ENCODE results near the gene SEMA3C. TPM values are rescaled to one million over a fixed set of nuclear protein-coding genes. Genes with fewer than 3 reads are reported as not detected.

SEMA3C gene
- polyA plus RNA-seq, 1 donor from 2014 or later = 386 TPM

DNA sequence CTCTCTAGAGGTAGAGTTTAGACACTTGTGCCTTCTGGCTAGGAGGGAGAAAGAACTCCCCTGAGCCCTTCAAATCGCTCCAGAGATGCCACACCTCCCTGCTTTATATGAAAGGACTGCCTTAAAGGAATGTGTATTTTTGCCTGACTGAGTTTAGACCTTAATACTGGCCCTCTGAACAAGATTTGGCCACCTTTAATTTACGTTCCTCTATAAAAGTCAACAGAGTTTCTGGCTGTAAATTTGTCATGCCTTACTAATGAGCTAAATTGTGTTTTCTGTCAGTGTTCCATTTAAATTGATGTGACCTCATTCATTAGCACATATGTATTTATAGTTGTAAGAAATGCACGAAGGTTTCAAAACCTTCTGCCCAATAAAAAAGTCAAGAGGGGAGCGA is 48.0 kb downstream of the SEMA3C start:
- Histone ChIP-seq H3F3A (ENCODE audit: insufficient read depth, low read length, poor library complexity, severe bottlenecking) (no peaks in the 10 kb centered on the region), H3K9ac (ENCODE audit: low read length) (no peak overlapping the region), H3K9me3 (ENCODE audit: low read length) (no peaks in the 10 kb centered on the region), H2AFZ (ENCODE audit: low read depth, low read length) (no peak overlapping the region), H3K27me3 (ENCODE audit: insufficient read depth, low read depth, low read length) (no peaks in the 10 kb centered on the region), H3K4me3 (ENCODE audit: low read length) (no peak overlapping the region), H3K27ac (ENCODE audit: low read length) (no peak overlapping the region), H3K9me2 (ENCODE audit: insufficient read depth, low read length) (no peaks in the 10 kb centered on the region), H3K4me2 (ENCODE audit: low read length) (no peak overlapping the region), H4K20me1 (ENCODE audit: insufficient read depth) (no peaks in the 10 kb centered on the region), H3K79me2 (replicated peaks; ENCODE audit: insufficient read depth, low read length) (peaks cover 8% of the 10 kb centered on the region), H3K36me3 (ENCODE audit: insufficient read depth, low read length) (no peaks in the 10 kb centered on the region)
- no peak for TF ChIP-seq SMC3 (conservative IDR thresholded peaks at IDR 0.05; ENCODE audit: poor library complexity)
- TF ChIP-seq TAF1 (IDR thresholded peaks at IDR 0.05; ENCODE audit: low read depth) = no peak
- TF ChIP-seq EP300 (conservative IDR thresholded peaks at IDR 0.05; ENCODE audit: poor library complexity, severe bottlenecking) = no peak
- no peak for TF ChIP-seq RAD21 (conservative IDR thresholded peaks at IDR 0.05)
- TF ChIP-seq, protein P1, sequence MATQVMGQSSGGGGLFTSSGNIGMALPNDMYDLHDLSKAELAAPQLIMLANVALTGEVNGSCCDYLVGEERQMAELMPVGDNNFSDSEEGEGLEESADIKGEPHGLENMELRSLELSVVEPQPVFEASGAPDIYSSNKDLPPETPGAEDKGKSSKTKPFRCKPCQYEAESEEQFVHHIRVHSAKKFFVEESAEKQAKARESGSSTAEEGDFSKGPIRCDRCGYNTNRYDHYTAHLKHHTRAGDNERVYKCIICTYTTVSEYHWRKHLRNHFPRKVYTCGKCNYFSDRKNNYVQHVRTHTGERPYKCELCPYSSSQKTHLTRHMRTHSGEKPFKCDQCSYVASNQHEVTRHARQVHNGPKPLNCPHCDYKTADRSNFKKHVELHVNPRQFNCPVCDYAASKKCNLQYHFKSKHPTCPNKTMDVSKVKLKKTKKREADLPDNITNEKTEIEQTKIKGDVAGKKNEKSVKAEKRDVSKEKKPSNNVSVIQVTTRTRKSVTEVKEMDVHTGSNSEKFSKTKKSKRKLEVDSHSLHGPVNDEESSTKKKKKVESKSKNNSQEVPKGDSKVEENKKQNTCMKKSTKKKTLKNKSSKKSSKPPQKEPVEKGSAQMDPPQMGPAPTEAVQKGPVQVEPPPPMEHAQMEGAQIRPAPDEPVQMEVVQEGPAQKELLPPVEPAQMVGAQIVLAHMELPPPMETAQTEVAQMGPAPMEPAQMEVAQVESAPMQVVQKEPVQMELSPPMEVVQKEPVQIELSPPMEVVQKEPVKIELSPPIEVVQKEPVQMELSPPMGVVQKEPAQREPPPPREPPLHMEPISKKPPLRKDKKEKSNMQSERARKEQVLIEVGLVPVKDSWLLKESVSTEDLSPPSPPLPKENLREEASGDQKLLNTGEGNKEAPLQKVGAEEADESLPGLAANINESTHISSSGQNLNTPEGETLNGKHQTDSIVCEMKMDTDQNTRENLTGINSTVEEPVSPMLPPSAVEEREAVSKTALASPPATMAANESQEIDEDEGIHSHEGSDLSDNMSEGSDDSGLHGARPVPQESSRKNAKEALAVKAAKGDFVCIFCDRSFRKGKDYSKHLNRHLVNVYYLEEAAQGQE (IDR thresholded peaks at IDR 0.05; ENCODE audit: borderline replicate concordance) = no peak
- TF ChIP-seq POLR2AphosphoS5 (IDR thresholded peaks at IDR 0.05) = no peak
- no peak for TF ChIP-seq MXI1 (conservative IDR thresholded peaks at IDR 0.05; ENCODE audit: poor library complexity, severe bottlenecking)
- no peak for TF ChIP-seq EZH2 (IDR thresholded peaks at IDR 0.05; ENCODE audit: borderline replicate concordance, insufficient read depth, low read length, poor library complexity, severe bottlenecking)
- TF ChIP-seq, protein P2, sequence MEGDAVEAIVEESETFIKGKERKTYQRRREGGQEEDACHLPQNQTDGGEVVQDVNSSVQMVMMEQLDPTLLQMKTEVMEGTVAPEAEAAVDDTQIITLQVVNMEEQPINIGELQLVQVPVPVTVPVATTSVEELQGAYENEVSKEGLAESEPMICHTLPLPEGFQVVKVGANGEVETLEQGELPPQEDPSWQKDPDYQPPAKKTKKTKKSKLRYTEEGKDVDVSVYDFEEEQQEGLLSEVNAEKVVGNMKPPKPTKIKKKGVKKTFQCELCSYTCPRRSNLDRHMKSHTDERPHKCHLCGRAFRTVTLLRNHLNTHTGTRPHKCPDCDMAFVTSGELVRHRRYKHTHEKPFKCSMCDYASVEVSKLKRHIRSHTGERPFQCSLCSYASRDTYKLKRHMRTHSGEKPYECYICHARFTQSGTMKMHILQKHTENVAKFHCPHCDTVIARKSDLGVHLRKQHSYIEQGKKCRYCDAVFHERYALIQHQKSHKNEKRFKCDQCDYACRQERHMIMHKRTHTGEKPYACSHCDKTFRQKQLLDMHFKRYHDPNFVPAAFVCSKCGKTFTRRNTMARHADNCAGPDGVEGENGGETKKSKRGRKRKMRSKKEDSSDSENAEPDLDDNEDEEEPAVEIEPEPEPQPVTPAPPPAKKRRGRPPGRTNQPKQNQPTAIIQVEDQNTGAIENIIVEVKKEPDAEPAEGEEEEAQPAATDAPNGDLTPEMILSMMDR (IDR thresholded peaks at IDR 0.05; ENCODE audit: poor library complexity, severe bottlenecking) = no peak

DNA sequence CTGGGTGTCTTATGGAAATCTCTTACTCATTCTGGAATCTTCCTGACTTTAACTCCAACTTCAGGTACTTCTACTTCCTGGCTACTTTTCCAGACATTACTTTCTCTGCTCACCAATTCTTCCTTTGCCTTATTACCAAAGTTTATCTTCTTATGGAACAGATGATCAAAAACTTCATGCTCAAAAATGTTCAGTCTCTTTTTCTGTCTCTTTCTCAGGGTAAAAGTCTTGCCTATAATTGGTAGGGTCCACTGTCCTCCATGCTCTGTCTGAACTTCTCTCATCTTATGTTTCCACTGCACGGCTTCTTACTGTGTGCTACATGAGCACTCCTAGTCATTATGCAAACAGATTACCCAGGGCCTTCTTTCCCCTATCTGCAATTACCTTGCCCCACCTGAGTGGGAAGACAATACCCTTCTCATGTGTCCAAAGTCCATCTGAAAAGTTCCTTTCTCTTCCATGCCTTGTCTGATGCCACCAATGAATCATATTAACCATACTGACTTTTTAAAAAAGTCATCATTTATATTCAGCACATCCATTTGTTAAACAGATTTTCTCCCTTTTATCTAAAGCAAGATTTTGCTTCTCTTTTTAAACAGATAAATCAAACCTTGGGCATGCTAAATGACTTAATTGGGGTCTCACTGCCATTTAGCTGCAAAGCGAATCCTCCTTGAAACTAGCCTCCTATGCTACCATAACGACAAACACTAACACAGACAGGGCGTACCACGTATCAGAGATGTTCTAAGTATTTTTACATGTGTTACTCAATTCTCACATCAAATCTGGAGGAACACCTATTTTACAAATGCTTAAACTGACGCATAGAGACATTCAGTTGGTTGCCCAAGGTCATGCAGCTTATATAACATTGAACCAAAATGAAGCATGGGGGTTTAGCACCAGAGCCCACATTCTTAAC is 48.8 kb downstream of the SEMA3C start:
- Histone ChIP-seq H3K9me2 (ENCODE audit: insufficient read depth, low read length) (no peaks in the 10 kb centered on the region), H3F3A (ENCODE audit: insufficient read depth, low read length, poor library complexity, severe bottlenecking) (no peaks in the 10 kb centered on the region), H3K4me2 (ENCODE audit: low read length) (no peak overlapping the region), H3K4me3 (ENCODE audit: low read length) (no peak overlapping the region), H3K36me3 (ENCODE audit: insufficient read depth, low read length) (no peaks in the 10 kb centered on the region), H3K79me2 (replicated peaks; ENCODE audit: insufficient read depth, low read length) (peaks cover 9% of the 10 kb centered on the region), H3K9ac (ENCODE audit: low read length) (no peak overlapping the region), H2AFZ (ENCODE audit: low read depth, low read length) (no peak overlapping the region), H4K20me1 (ENCODE audit: insufficient read depth) (no peaks in the 10 kb centered on the region), H3K9me3 (ENCODE audit: low read length) (no peaks in the 10 kb centered on the region), H3K27ac (ENCODE audit: low read length) (no peak overlapping the region), H3K27me3 (ENCODE audit: insufficient read depth, low read depth, low read length) (no peaks in the 10 kb centered on the region)
- TF ChIP-seq, protein P1 (IDR thresholded peaks at IDR 0.05; ENCODE audit: borderline replicate concordance) = no peak
- TF ChIP-seq EZH2 (IDR thresholded peaks at IDR 0.05; ENCODE audit: borderline replicate concordance, insufficient read depth, low read length, poor library complexity, severe bottlenecking) = no peak
- no peak for TF ChIP-seq TAF1 (IDR thresholded peaks at IDR 0.05; ENCODE audit: low read depth)
- no peak for TF ChIP-seq POLR2AphosphoS5 (IDR thresholded peaks at IDR 0.05)
- TF ChIP-seq MXI1 (conservative IDR thresholded peaks at IDR 0.05; ENCODE audit: poor library complexity, severe bottlenecking) = no peak
- TF ChIP-seq SMC3 (conservative IDR thresholded peaks at IDR 0.05; ENCODE audit: poor library complexity) = no peak
- TF ChIP-seq, protein P2 (IDR thresholded peaks at IDR 0.05; ENCODE audit: poor library complexity, severe bottlenecking) = no peak
- TF ChIP-seq RAD21 (conservative IDR thresholded peaks at IDR 0.05) = no peak
- no peak for TF ChIP-seq EP300 (conservative IDR thresholded peaks at IDR 0.05; ENCODE audit: poor library complexity, severe bottlenecking)

Measured in neural cell (in vitro differentiated cells).